Stimulated activated CD4-positive, alpha-beta T cell treated with anti-CD3 and anti-CD28 coated beads, TNF-alpha, amount 100 ng/mL, for 48 hours (primary cell): Measurements from ENCODE around the gene MX2.
"Not testable (repeated sequence)": the region's sequence is repeated elsewhere in the genome, so short reads cannot be mapped to it uniquely, and the experiment has no call there.

ENCODE experiments used
- DNase-seq, 3 donors: peaks; one replicate each; pipeline ENCODE4 v3.0.0-alpha.2; 2020; ENCODE audit warnings: low read depth in 3 of 3

The MX2 gene

GRCh38 chr21:41417505-41417904, 55.7 kb downstream of the MX2 start:
- not testable (repeated sequence) for DNase-seq

GRCh38 chr21:41418393-41418792, 56.6 kb downstream of the MX2 start:
- DNase-seq = no peak

- no peak for DNase-seq
Observed at GRCh38 chr21:41418956-41419680, 57.3 kb downstream of the MX2 start.

GRCh38 chr21:41419921-41420862, 58.4 kb downstream of the MX2 start:
- peak in 1 of 3 donors; percentile 10 for DNase-seq

GRCh38 chr21:41420998-41421397, 59.2 kb downstream of the MX2 start:
- DNase-seq = not testable (repeated sequence)

GRCh38 chr21:41422546-41423304, 60.9 kb downstream of the MX2 start:
- DNase-seq = no peak

GRCh38 chr21:41423305-41423636, 61.4 kb downstream of the MX2 start:
- not testable (repeated sequence) for DNase-seq

GRCh38 chr21:41425588-41425953, 63.7 kb downstream of the MX2 start:
- DNase-seq = no peak

GRCh38 chr21:41425954-41426675, 64.3 kb downstream of the MX2 start, which contains the start of gene MX1:
MX1 (plus strand) TSS chr21:41426239; CDS start chr21:41432071, 5,832 bp downstream.
- DNase-seq = peak; percentile 58 to 78 (median 75)

- no peak for DNase-seq
Observed at GRCh38 chr21:41426676-41427404, 65.0 kb downstream of the MX2 start.

GRCh38 chr21:41427556-41427955, 65.7 kb downstream of the MX2 start:
- no peak for DNase-seq

- no peak for DNase-seq
Observed at GRCh38 chr21:41428311-41428710, 66.5 kb downstream of the MX2 start.

- DNase-seq = no peak
Observed at GRCh38 chr21:41428847-41429246, 67.0 kb downstream of the MX2 start.

- no peak for DNase-seq
Observed at GRCh38 chr21:41429305-41429704, 67.5 kb downstream of the MX2 start.

GRCh38 chr21:41429925-41430491, 68.2 kb downstream of the MX2 start:
- no peak for DNase-seq

- no peak for DNase-seq
Observed at GRCh38 chr21:41431788-41432548, 70.1 kb downstream of the MX2 start.

- no peak for DNase-seq
Observed at GRCh38 chr21:41432562-41433460, 71.0 kb downstream of the MX2 start.

- no peak for DNase-seq
Observed at GRCh38 chr21:41433566-41433965, 71.7 kb downstream of the MX2 start.

GRCh38 chr21:41435706-41436105, 73.9 kb downstream of the MX2 start:
- no peak for DNase-seq
